HEK293 (cell line): ENCODE results near the gene ARHGEF26.

Experiments
- CTCF ChIA-PET: fragments of 350-600 bp; formaldehyde crosslinking; extraction: SDS; loops from one replicate; lab custom pipeline; 2021; ENCODE audit warnings: antibody characterized with exemption; lab: Yijun Ruan, JAX
- POLR2A ChIA-PET: fragments of 300-600 bp; formaldehyde crosslinking; extraction: SDS; loops from one replicate; lab custom pipeline; 2020; ENCODE audit warnings: antibody characterized with exemption, inconsistent platforms; lab: Yijun Ruan, JAX
- H3K27ac ChIP-seq: fragments of 200-500 bp; sonication (Bioruptor generic); 2 replicates; pipeline ENCODE4 v1.5.1; 2014; ENCODE audit warnings: low read depth, low read length, control low read depth, inconsistent platforms; ENCODE audit errors: extremely low read depth
- H3K36me3 ChIP-seq, 2 experiments: fragments of 200-500 bp in 1 of 2; sonication (Bioruptor generic) in 1 of 2; 1 replicate in 1 of 2; 2 replicates in 1 of 2; pipeline ENCODE4 v1.5.1; 2014 to 2017; ENCODE audit warnings: inconsistent platforms in 2 of 2, low read length in 2 of 2; ENCODE audit not compliant: control insufficient read depth in 2 of 2, insufficient read depth in 1 of 2
- H3K4me1 ChIP-seq: fragments of 200-500 bp; sonication (Bioruptor generic); 2 replicates; pipeline ENCODE4 v1.5.1; 2014; ENCODE audit warnings: mild to moderate bottlenecking, low read length, inconsistent platforms; ENCODE audit not compliant: control insufficient read depth, insufficient read depth
- H3K4me3 ChIP-seq: 2 replicates; pipeline ENCODE4 v1.5.1; 2011; ENCODE audit warnings: low read depth, mild to moderate bottlenecking, control low read depth, low read length, moderate library complexity
- H3K9me3 ChIP-seq: fragments of 200-500 bp; sonication (Bioruptor generic); 2 replicates; pipeline ENCODE4 v1.5.1; 2014; ENCODE audit warnings: low read depth, low read length, inconsistent platforms; ENCODE audit not compliant: control insufficient read depth, insufficient read depth
- EGR2 ChIP-seq: fragments of 450-650 bp; formaldehyde crosslinking; IDR thresholded peaks from 2 replicates; pipeline ENCODE4 v1.5.1; 2016; ENCODE audit warnings: low read depth, missing biosample characterization, missing genetic modification characterization
- KLF7 ChIP-seq: fragments of 450-650 bp; formaldehyde crosslinking; IDR thresholded peaks from 2 replicates; pipeline ENCODE4 v1.5.1; 2016; ENCODE audit warnings: missing biosample characterization, missing genetic modification characterization, borderline replicate concordance
- OVOL3 ChIP-seq: fragments of 450-650 bp; formaldehyde crosslinking; IDR thresholded peaks from 2 replicates; pipeline ENCODE4 v1.5.1; 2016; ENCODE audit warnings: missing biosample characterization, missing genetic modification characterization
- PRDM6 ChIP-seq: fragments of 450-650 bp; formaldehyde crosslinking; IDR thresholded peaks from 2 replicates; pipeline ENCODE4 v1.5.1; 2017; ENCODE audit warnings: missing biosample characterization, missing genetic modification characterization
- SETDB1 ChIP-seq: IDR thresholded peaks from one replicate; pipeline ENCODE4 v1.6.1; 2017; ENCODE audit warnings: mild to moderate bottlenecking, low read length, moderate library complexity, mixed read lengths; ENCODE audit not compliant: insufficient read length
- ZBTB1 ChIP-seq: fragments of 450-650 bp; formaldehyde crosslinking; IDR thresholded peaks from 2 replicates; pipeline ENCODE4 v1.5.1; 2016; ENCODE audit warnings: missing biosample characterization, missing genetic modification characterization
- ZEB2 ChIP-seq: fragments of 450-650 bp; formaldehyde crosslinking; IDR thresholded peaks from 2 replicates; pipeline ENCODE4 v1.5.1; 2016; ENCODE audit warnings: missing biosample characterization, missing genetic modification characterization
- ZFP3 ChIP-seq: fragments of 450-650 bp; formaldehyde crosslinking; IDR thresholded peaks from 2 replicates; pipeline ENCODE4 v1.5.1; 2016; ENCODE audit warnings: low read depth, missing biosample characterization, missing genetic modification characterization
- ZNF10 ChIP-seq: fragments of 450-650 bp; formaldehyde crosslinking; IDR thresholded peaks from 2 replicates; pipeline ENCODE4 v1.5.1; 2017; ENCODE audit warnings: missing biosample characterization, missing genetic modification characterization
- ZNF155 ChIP-seq: fragments of 450-650 bp; formaldehyde crosslinking; IDR thresholded peaks from 2 replicates; pipeline ENCODE4 v1.5.1; 2016; ENCODE audit warnings: missing biosample characterization, missing genetic modification characterization
- ZNF157 ChIP-seq: fragments of 450-650 bp; formaldehyde crosslinking; IDR thresholded peaks from 2 replicates; pipeline ENCODE4 v1.5.1; 2016; ENCODE audit warnings: missing biosample characterization, missing genetic modification characterization
- ZNF292 ChIP-seq: fragments of 450-650 bp; formaldehyde crosslinking; IDR thresholded peaks from 2 replicates; pipeline ENCODE4 v1.5.1; 2016; ENCODE audit warnings: low read depth, missing biosample characterization, missing genetic modification characterization, borderline replicate concordance
- ZNF350 ChIP-seq: fragments of 450-650 bp; formaldehyde crosslinking; IDR thresholded peaks from 2 replicates; pipeline ENCODE4 v1.5.0; 2017; ENCODE audit warnings: missing biosample characterization, mild to moderate bottlenecking, missing genetic modification characterization
- ZNF433 ChIP-seq: fragments of 450-650 bp; formaldehyde crosslinking; IDR thresholded peaks from 2 replicates; pipeline ENCODE4 v1.5.1; 2016; ENCODE audit warnings: missing biosample characterization, missing genetic modification characterization, low read depth
- ZNF510 ChIP-seq: fragments of 450-650 bp; formaldehyde crosslinking; IDR thresholded peaks from 2 replicates; pipeline ENCODE4 v1.5.1; 2018; ENCODE audit warnings: mild to moderate bottlenecking, missing genetic modification characterization, missing biosample characterization; ENCODE audit not compliant: insufficient replicate concordance
- ZNF521 ChIP-seq: fragments of 450-650 bp; formaldehyde crosslinking; IDR thresholded peaks from 2 replicates; pipeline ENCODE4 v1.5.1; 2017; ENCODE audit warnings: missing biosample characterization, mild to moderate bottlenecking, missing genetic modification characterization
- ZNF626 ChIP-seq: fragments of 450-650 bp; sonication (Bioruptor Pico); formaldehyde crosslinking; IDR thresholded peaks from 2 replicates; pipeline ENCODE4 v1.5.1; 2018; ENCODE audit warnings: missing biosample characterization, missing genetic modification characterization, inconsistent platforms
- ZNF654 ChIP-seq: fragments of 450-650 bp; formaldehyde crosslinking; IDR thresholded peaks from 2 replicates; pipeline ENCODE4 v1.5.1; 2016; ENCODE audit warnings: low read depth, missing biosample characterization, missing genetic modification characterization
- TF ChIP-seq, protein P1 (sequence below): fragments of 450-650 bp; formaldehyde crosslinking; IDR thresholded peaks from 2 replicates; pipeline ENCODE4 v1.5.1; 2016; ENCODE audit warnings: missing biosample characterization, missing genetic modification characterization
- TF ChIP-seq, protein P2 (sequence below): fragments of 450-650 bp; formaldehyde crosslinking; IDR thresholded peaks from 2 replicates; pipeline ENCODE4 v1.5.1; 2016; ENCODE audit warnings: missing biosample characterization, missing genetic modification characterization, borderline replicate concordance
- TF ChIP-seq, protein P3 (sequence below): fragments of 450-650 bp; formaldehyde crosslinking; IDR thresholded peaks from 2 replicates; pipeline ENCODE4 v1.5.1; 2016; ENCODE audit warnings: missing biosample characterization, missing genetic modification characterization
- TF ChIP-seq, protein P4 (sequence below): fragments of 450-650 bp; formaldehyde crosslinking; IDR thresholded peaks from 2 replicates; pipeline ENCODE4 v1.5.1; 2016; ENCODE audit warnings: missing biosample characterization, missing genetic modification characterization

The ARHGEF26 gene

DNA sequence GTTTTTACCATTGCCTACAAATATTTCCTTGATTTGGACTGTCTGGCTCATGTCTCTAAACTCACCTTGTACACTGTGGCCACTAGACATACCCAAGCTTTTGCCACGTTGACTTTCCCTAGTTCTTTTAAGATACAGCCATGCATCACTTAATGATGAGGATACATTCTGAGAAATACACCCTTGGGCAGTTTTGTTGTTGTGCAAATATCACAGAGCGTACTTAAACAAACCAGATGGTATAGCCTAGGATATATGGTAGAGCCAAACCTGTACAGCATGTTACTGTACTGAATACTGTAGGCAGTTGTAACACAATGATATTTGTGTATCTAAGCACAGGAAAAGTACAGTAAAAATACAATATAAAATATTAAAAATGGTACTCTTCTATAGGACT lies 5.5 kb downstream of the ARHGEF26 start:
- ChIA-PET CTCF (interaction anchor here (0.5 kb wide), 1 partner anchor 108 kb away, joined by 3 read pairs; no protein-coding TSS in a partner anchor), POLR2A (no interaction called here)
- TF ChIP-seq ZNF521 (tag by site-specific recombination) (no peak), SETDB1 (no peak), OVOL3 (no peak), ZNF510 (tag by site-specific recombination) (no peak), ZNF155 (tag by site-specific recombination) (no peak), ZNF626 (tag by site-specific recombination) (no peak), ZFP3 (no peak), ZNF292 (no peak), ZNF157 (tag by site-specific recombination) (no peak), KLF7 (no peak), ZNF654 (tag by site-specific recombination) (no peak)
- TF ChIP-seq, protein P1, sequence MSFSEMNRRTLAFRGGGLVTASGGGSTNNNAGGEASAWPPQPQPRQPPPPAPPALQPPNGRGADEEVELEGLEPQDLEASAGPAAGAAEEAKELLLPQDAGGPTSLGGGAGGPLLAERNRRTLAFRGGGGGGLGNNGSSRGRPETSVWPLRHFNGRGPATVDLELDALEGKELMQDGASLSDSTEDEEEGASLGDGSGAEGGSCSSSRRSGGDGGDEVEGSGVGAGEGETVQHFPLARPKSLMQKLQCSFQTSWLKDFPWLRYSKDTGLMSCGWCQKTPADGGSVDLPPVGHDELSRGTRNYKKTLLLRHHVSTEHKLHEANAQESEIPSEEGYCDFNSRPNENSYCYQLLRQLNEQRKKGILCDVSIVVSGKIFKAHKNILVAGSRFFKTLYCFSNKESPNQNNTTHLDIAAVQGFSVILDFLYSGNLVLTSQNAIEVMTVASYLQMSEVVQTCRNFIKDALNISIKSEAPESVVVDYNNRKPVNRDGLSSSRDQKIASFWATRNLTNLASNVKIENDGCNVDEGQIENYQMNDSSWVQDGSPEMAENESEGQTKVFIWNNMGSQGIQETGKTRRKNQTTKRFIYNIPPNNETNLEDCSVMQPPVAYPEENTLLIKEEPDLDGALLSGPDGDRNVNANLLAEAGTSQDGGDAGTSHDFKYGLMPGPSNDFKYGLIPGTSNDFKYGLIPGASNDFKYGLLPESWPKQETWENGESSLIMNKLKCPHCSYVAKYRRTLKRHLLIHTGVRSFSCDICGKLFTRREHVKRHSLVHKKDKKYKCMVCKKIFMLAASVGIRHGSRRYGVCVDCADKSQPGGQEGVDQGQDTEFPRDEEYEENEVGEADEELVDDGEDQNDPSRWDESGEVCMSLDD (tag by site-specific recombination) = no peak
- Histone ChIP-seq H3K9me3 (no peaks in the 10 kb centered on the region), H3K4me3 (no peak overlapping the region), H3K36me3 (peaks cover 0 to 43% of the 10 kb centered on the region in 2 experiments; a peak in 2 of 3 replicates), H3K4me1 (no peaks in the 10 kb centered on the region), H3K27ac (no peak overlapping the region)

DNA sequence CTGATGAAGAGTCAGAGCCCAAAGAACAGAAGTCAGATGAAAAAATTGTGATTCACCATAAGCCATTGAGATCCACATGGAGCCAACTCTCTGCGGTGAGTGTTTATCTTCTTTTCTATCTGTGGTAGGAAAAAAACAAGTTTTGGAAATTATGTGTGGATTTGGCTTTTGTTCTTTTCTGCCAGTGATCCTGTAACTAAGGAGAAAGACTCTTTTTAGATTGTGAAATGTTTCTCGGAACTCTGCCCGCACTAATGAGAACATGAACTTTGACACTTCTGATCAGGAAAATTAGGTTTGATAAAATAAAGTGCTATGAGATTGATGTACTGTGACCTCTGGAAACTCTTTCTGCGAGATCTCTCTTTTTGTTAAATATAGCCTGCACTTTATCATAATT lies 8.4 kb downstream of the ARHGEF26 start:
- peaks cover 0 to 43% of the 10 kb centered on the region in 2 experiments; a peak in 2 of 3 replicates for H3K36me3 ChIP-seq
- no peaks in the 10 kb centered on the region for H3K9me3 ChIP-seq
- POLR2A ChIA-PET = no interaction called here
- no peak overlapping the region for H3K4me3 ChIP-seq
- H3K27ac ChIP-seq = no peak overlapping the region
- peaks cover 4% of the 10 kb centered on the region; the same call in 1 of the 2 replicates for H3K4me1 ChIP-seq
- CTCF ChIA-PET = no interaction called here
- TF ChIP-seq ZBTB1 (tag by site-specific recombination) (no peak), ZNF10 (tag by site-specific recombination) (no peak), ZEB2 (no peak), PRDM6 (tag by site-specific recombination) (no peak), ZNF433 (tag by site-specific recombination) (no peak), EGR2 (no peak), ZNF350 (no peak)
- TF ChIP-seq, protein P2, sequence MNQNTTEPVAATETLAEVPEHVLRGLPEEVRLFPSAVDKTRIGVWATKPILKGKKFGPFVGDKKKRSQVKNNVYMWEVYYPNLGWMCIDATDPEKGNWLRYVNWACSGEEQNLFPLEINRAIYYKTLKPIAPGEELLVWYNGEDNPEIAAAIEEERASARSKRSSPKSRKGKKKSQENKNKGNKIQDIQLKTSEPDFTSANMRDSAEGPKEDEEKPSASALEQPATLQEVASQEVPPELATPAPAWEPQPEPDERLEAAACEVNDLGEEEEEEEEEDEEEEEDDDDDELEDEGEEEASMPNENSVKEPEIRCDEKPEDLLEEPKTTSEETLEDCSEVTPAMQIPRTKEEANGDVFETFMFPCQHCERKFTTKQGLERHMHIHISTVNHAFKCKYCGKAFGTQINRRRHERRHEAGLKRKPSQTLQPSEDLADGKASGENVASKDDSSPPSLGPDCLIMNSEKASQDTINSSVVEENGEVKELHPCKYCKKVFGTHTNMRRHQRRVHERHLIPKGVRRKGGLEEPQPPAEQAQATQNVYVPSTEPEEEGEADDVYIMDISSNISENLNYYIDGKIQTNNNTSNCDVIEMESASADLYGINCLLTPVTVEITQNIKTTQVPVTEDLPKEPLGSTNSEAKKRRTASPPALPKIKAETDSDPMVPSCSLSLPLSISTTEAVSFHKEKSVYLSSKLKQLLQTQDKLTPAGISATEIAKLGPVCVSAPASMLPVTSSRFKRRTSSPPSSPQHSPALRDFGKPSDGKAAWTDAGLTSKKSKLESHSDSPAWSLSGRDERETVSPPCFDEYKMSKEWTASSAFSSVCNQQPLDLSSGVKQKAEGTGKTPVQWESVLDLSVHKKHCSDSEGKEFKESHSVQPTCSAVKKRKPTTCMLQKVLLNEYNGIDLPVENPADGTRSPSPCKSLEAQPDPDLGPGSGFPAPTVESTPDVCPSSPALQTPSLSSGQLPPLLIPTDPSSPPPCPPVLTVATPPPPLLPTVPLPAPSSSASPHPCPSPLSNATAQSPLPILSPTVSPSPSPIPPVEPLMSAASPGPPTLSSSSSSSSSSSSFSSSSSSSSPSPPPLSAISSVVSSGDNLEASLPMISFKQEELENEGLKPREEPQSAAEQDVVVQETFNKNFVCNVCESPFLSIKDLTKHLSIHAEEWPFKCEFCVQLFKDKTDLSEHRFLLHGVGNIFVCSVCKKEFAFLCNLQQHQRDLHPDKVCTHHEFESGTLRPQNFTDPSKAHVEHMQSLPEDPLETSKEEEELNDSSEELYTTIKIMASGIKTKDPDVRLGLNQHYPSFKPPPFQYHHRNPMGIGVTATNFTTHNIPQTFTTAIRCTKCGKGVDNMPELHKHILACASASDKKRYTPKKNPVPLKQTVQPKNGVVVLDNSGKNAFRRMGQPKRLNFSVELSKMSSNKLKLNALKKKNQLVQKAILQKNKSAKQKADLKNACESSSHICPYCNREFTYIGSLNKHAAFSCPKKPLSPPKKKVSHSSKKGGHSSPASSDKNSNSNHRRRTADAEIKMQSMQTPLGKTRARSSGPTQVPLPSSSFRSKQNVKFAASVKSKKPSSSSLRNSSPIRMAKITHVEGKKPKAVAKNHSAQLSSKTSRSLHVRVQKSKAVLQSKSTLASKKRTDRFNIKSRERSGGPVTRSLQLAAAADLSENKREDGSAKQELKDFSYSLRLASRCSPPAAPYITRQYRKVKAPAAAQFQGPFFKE (tag by site-specific recombination) = no peak
- TF ChIP-seq, protein P3, sequence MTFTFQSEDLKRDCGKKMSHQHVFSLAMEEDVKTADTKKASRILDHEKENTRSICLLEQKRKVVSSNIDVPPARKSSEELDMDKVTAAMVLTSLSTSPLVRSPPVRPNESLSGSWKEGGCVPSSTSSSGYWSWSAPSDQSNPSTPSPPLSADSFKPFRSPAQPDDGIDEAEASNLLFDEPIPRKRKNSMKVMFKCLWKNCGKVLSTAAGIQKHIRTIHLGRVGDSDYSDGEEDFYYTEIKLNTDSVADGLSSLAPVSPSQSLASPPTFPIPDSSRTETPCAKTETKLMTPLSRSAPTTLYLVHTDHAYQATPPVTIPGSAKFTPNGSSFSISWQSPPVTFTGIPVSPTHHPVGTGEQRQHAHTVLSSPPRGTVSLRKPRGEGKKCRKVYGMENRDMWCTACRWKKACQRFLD (tag by site-specific recombination) = no peak
- TF ChIP-seq, protein P4, sequence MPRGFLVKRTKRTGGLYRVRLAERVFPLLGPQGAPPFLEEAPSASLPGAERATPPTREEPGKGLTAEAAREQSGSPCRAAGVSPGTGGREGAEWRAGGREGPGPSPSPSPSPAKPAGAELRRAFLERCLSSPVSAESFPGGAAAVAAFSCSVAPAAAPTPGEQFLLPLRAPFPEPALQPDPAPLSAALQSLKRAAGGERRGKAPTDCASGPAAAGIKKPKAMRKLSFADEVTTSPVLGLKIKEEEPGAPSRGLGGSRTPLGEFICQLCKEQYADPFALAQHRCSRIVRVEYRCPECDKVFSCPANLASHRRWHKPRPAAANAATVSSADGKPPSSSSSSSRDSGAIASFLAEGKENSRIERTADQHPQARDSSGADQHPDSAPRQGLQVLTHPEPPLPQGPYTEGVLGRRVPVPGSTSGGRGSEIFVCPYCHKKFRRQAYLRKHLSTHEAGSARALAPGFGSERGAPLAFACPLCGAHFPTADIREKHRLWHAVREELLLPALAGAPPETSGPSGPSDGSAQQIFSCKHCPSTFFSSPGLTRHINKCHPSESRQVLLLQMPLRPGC (tag by site-specific recombination) = no peak
